ENCODE results near the gene L1CAM.

Gene L1CAM

GRCh38 chrX:153902385-153902784, 16.4 kb upstream of the L1CAM start:
- no peak for DNase-seq (ENCODE audit: low read depth)

GRCh38 chrX:153901753-153902140, 15.8 kb upstream of the L1CAM start:
- no peak for DNase-seq (ENCODE audit: low read depth)

GRCh38 chrX:153900831-153901752, 15.1 kb upstream of the L1CAM start:
- peak; percentile 65 for DNase-seq (ENCODE audit: low read depth)

- no peak for DNase-seq (ENCODE audit: low read depth)
Observed at GRCh38 chrX:153897899-153898298, 11.9 kb upstream of the L1CAM start.

- DNase-seq (ENCODE audit: low read depth) = no peak
Observed at GRCh38 chrX:153889123-153889522, 3.1 kb upstream of the L1CAM start.

GRCh38 chrX:153888344-153888743, 2.4 kb upstream of the L1CAM start:
- DNase-seq (ENCODE audit: low read depth) = no peak

GRCh38 chrX:153887385-153887784, 1.4 kb upstream of the L1CAM start:
- DNase-seq (ENCODE audit: low read depth) = no peak

- DNase-seq (ENCODE audit: low read depth) = no peak
Observed at GRCh38 chrX:153886915-153887314, 942 bp upstream of the L1CAM start.

- no peak for DNase-seq (ENCODE audit: low read depth)
Observed at GRCh38 chrX:153885208-153885787, 675 bp downstream of the L1CAM start.

GRCh38 chrX:153884590-153884989, 1.4 kb downstream of the L1CAM start:
- no peak for DNase-seq (ENCODE audit: low read depth)

GRCh38 chrX:153884136-153884535, 1.8 kb downstream of the L1CAM start:
- DNase-seq (ENCODE audit: low read depth) = no peak

GRCh38 chrX:153883163-153883843, 2.7 kb downstream of the L1CAM start:
- no peak for DNase-seq (ENCODE audit: low read depth)

- no peak for DNase-seq (ENCODE audit: low read depth)
Observed at GRCh38 chrX:153882557-153882956, 3.4 kb downstream of the L1CAM start.

GRCh38 chrX:153882086-153882498, 3.9 kb downstream of the L1CAM start:
- DNase-seq (ENCODE audit: low read depth) = no peak

- no peak for DNase-seq (ENCODE audit: low read depth)
Observed at GRCh38 chrX:153881281-153881680, 4.7 kb downstream of the L1CAM start.

- DNase-seq (ENCODE audit: low read depth) = no peak
Observed at GRCh38 chrX:153880440-153880815, 5.5 kb downstream of the L1CAM start.

GRCh38 chrX:153879741-153880439, 6.1 kb downstream of the L1CAM start:
- DNase-seq (ENCODE audit: low read depth) = no peak

GRCh38 chrX:153878969-153879653, 6.9 kb downstream of the L1CAM start:
- no peak for DNase-seq (ENCODE audit: low read depth)

- DNase-seq (ENCODE audit: low read depth) = no peak
Observed at GRCh38 chrX:153878345-153878744, 7.6 kb downstream of the L1CAM start.

- DNase-seq (ENCODE audit: low read depth) = no peak
Observed at GRCh38 chrX:153877571-153878261, 8.3 kb downstream of the L1CAM start.

GRCh38 chrX:153876112-153876491, 9.9 kb downstream of the L1CAM start:
- DNase-seq (ENCODE audit: low read depth) = no peak

All from HS-5 (cell line).